ENCODE measurements around the gene MYOC. TPM values are rescaled to one million over a fixed set of nuclear protein-coding genes. Genes with fewer than 3 reads are reported as not detected.

Gene MYOC
- total RNA-seq, 2 donors from 2014 or later: 7.4 to 10.9 TPM

Other genes starting within 250 kb of the MYOC start
- gene PRRC2C, start 167.2 kb downstream of the MYOC start, total RNA-seq: 10 to 100 TPM; 53.0 to 70.9 TPM
- gene MYOCOS, start 30.4 kb downstream of the MYOC start, total RNA-seq: not detected
- gene VAMP4, start 89.4 kb upstream of the MYOC start, total RNA-seq: 1 to 10 TPM; 9.0 to 9.5 TPM
- 10 to 100 TPM; 13.0 to 16.2 TPM for gene METTL13, start 129.0 kb upstream of the MYOC start, total RNA-seq
- 1 to 10 TPM; 1.1 to 2.8 TPM for gene DNM3, start 188.8 kb upstream of the MYOC start, total RNA-seq